NOMO-1 treated with DMSO at 0.1 percent for 48 hours (cell line): Measurements from ENCODE around the gene TRPM3.

Source experiments
- DNase-seq: peaks from one replicate; lab custom pipeline; 2025; ENCODE audit not compliant: unreplicated experiment; lab: John Stamatoyannopoulos, UW

Gene TRPM3

DNA sequence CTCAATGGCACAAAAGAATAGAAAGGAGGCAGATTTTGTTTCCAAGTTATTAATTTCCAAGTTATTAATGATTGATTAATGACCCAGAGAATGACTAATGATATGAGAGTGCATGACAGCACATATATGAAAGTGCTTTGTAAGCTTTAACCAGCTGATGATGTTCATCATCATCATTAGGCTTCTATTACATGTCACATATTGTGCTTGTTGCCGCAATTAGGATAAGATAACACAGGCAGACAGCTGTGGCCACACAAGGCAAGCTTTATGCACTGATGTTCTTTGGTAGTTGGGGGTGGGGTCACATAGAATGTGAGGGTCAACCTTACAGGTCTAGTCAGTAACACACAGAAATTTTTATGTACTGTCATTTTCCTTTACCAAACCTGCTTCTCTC, 219.7 kb downstream of the TRPM3 start:
- DNase-seq = no peak

DNA sequence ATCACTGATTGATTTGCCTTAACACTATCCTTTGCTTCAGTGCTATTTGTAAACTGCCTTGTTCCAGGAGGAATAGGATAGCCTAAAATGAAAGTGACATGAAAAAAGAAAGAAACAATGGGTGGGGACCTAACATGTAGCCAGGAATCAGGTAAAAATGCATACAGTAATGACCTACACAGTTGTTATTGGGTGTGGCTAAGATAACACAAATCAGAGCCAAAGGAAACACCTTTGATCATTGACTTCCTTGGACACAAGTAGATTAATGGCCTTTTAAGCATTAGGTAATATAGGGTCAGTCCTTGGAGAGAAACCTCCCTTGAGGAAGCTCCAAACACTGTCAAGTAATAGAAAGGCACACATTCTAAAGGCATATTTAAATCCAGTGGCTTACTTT, 220.4 kb downstream of the TRPM3 start:
- no peak for DNase-seq

DNA sequence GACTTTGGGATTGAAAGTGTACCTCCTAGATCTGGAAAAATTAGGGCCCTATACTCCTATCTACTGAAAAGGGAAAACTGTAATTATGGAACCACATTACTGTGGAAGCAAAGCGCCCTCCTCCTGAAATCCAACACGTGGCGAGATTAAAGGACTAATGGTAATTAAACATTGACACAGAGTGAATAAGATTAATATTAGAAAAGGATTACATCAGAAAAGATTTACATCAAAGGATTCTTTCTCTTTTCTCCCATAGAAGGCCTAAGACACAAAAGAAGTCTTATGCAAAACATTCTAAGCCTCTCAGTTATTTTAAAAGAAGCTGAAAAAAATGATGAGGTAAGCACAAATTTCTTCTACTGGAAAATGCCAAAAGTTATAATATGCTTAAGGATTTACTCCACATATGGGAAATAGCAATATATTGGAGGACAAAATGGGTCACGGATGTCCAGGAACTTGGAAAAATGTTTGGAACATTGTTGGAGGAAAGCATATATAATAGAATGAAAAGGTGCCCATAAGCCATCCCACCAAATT, 227.8 kb downstream of the TRPM3 start:
- DNase-seq = no peak

DNA sequence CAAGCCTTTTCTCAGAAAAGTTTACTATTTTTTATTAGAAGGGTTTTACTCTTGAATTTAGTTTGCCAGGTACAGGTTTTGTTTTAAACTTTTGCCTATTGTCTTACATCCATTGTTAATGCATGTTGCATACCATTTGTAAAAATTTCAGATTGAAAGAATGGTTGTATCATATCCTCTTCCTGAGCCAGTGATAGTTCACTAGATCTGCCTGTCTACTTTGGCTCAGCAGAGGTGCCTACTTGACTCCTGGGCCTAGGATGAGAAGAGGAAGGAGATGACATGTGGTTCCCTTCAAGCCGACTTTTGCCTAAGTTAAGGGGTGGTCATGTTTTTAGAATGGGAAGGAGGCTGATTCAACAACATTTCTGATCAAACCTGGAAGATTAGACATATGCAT, 232.9 kb downstream of the TRPM3 start:
- DNase-seq = no peak

DNA sequence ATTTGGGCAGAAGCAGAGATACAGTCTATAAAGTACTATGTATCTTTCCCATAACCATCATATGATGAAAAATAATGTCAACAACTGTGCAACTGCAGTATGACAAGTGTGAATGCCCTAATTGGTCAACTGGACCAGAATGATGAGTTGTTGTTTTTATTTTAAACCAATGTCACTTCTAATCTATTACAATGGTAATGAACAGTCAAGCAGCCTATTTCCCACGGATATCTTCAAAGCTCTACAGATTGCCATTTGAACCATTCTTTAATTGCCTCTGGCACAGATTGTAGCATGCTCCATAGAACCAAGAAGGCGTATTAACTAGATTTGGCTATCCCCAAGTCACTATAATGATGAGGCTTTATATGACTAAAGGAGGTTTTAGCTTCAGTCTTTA, 233.6 kb downstream of the TRPM3 start:
- no peak for DNase-seq

DNA sequence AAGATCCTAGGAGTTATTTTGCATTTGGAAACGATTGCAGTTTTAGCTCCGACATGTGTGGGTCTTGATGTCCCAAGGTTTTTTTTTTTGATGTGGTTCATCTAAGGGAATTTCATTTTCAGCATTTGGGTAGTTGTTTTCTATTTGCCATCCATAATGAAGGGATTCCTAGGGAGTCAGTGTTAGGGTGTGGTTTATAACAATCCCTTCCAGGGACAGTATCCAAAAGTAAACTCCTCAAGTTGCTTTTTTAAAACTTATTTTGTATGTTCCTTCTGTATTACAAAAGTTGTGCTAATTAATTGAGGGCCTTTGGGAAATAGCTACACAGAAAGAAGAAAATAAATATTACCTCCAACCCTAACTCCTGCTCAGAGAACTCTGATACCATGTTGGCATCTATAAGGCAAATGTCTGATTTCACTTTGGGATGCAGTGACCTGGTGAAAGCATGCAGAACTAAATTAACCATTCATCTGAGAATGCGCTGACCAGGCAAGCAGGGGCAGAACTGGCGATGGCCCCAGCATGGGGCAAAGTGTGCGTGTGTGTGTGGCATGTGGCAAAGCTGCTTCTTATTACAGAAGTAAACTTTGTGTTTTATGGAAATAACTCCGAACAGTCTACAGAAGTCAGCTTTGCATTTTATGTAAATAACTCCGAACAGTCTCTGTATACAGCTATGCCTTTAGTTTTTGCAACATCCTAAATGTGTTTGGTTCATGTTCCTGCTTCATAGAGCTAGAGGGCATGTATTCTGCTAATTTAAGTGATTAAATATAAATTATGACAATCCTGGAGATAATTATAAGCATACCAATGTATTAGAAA, 237.2 kb downstream of the TRPM3 start:
- no peak for DNase-seq

DNA sequence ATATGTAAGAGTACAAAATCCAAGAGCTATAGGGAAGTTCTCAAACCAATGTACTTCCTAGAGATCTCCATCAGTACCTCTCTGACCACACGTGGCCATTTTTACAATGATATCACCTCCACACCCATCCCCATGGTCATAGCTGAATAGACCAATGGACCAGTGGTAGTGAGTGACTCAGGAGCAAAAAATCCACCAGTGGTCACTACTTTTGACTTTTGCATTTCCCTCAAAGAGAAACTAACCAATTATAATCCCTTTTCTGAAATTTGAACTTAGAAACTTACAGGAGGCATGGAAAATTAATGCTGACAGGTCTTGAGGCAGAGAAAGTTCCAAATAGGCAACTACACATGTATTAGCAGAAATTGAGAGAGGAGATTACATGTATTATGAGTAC, 238.4 kb downstream of the TRPM3 start:
- no peak for DNase-seq

DNA sequence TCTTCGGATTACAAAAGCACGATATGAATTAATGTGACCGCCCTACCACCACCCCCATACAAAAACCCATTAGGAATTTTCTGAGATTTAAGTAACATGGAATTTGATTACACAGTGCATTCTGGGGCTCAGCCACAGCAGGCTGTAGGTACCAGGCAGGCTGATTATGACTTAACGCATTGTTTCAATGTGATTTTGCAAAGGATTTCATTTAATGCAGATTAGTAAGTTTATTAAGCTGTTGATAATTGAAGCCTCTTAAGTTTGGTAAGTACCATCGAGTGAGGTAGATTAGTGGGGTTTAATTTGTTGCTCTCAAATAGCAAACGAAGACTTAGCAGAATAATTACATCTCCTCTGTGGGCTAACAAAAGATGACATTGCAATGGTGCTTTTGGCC, 240.1 kb downstream of the TRPM3 start:
- DNase-seq = no peak

DNA sequence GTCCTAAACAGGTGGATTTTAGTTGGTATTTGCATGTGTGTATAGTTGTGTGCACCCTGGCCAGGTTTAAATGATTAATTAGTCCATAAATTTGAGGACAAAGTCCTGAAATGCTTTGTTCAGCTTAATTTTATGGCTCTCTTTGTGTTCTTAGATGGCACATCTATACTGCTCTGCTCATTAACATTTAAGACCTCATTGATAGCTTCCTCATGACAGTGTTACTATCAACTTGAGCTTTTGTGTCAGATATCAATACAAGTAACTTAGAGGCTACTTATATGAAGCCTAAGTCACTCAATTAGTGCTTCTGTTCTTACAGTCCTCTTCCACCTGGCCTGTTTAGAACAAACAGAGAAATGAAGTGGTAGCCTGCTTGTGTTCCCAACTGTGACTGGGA, 240.9 kb downstream of the TRPM3 start:
- DNase-seq = no peak

DNA sequence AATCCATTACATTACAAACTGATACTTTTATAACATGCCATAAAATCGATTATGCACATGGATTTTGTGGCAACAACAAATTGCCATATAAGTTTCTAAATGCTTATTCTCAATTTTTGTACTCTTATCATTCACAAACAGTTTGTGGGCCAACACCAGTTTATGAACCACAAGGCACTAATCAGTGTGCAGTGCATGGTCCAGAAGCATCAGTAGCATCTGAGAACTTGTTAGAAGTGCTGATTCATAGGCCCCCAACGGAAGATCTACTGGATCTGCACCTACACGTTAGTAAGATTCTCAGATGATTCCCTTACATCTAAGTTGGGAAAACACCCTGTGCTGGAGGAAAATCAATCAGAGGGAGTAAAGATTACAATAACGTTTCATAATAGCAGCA, 242.8 kb downstream of the TRPM3 start:
- no peak for DNase-seq

DNA sequence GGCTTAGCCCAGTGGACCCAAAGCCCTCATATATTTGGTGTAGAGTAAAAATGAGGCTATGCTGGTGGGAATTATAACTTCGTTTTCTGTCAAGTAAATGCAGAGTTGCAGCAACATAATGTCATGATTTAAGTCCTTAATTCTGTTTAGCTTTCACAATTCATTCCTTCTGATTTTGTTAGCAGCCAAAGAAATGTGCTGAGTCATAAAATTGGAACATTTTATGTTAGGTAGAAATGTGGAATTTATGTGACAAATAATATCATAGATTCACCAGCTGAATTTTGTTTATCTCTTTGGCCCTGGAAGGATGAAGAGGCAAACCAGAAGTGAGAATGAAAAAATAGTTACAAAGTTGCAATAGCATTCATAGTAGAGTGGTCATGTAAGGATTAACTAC, 247.0 kb downstream of the TRPM3 start:
- no peak for DNase-seq

DNA sequence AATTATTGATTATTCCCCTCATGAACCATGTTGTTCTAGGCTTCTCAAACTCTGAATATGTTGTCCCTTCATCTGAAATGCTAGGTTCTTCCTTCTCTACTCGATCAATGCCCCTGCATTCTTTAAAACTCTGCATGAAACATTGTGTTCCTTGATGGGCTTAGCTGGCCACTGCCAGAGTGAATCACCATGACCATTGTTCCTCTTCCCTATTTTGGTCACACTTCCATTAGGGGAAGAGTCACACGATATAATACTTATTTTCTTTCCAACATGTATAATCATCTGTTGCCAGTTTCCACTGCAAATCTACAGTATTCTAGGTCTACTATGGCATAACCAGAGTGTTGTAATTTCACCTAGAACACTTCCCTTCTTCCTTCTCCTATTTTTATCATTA, 247.9 kb downstream of the TRPM3 start:
- peak; percentile 0 for DNase-seq

DNA sequence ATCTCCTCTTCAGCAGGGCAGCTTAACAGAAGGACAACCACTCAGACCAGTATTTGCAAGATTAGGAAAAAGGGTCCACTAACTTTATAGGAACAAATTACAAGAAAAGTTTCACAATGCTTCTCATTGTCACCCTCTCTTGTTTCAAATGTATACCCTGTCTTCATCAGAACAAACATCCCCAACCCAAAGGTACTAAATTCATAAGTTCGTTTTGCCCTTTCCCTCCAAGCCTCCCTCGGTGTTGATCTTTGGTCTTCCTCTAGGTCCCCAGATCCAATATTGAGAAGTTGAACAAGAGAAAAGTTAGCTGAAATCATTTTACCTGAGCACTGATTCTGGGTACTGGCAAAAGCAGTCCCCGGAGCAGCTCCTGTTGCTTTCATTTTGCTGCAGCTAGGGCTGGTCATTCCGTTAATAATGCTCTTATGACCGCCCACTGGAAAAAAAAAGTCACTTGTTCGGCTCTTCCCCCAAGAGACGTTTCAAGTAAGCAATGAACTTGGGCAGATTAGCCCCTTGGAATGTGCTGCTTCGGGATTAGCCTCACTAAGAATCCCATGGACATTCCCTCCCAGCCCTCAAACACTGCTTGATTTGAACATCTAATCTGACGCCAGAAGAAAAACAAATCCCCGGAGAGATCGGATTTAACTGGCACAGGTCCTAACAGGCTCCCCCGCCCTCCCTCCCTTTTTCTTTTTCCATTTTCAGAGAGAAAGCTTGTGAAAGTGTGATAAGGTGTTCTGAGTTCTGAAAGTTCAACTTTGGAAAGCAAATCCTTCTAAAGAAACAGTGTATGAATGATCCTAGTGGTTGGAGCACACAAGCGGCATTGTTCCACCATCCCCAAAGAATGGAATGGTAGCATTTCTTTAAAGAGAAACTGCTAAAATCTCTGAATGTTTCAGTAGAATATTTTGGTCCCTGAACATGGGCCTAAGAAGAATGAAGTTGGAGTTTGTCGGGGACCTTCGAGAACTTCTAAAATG, 252.5 kb downstream of the TRPM3 start:
- no peak for DNase-seq

DNA sequence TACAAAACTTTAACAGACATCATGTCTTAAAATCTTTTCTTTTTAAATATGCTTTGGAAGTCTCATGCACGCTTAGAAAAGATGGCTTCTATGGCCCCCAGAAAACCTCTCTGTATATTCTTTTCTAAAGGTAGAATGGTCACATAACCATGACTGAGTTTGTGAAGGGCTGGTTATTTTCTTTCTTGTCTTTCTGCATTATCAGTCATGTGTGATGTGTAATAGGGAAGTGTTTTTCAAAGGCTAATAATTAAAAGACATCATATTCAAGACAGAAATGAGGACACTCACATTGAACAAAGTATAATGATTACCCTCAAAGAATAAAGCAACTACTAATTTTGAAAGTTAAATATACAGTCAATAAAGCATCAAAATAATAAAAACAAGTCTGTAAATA, 253.4 kb downstream of the TRPM3 start:
- DNase-seq = no peak

DNA sequence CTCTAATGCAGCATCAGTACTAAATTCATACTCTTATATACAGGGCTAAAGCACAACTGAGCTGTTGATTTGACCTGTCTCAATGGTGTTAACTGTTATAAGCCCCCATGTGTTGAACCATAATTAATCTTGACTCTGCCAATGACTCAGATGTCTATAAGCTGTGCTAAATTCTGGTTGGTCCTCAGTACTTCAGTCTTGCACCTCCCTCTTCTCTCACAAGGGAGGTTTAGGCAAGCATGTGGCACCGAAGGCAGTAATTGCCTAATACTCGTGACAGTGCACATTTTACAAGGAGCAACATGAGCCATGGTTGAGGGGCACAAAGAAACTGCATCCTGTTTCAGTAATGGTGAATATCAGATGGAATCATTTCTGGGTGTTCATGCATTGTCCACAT, 255.9 kb downstream of the TRPM3 start:
- DNase-seq = peak; percentile 14

DNA sequence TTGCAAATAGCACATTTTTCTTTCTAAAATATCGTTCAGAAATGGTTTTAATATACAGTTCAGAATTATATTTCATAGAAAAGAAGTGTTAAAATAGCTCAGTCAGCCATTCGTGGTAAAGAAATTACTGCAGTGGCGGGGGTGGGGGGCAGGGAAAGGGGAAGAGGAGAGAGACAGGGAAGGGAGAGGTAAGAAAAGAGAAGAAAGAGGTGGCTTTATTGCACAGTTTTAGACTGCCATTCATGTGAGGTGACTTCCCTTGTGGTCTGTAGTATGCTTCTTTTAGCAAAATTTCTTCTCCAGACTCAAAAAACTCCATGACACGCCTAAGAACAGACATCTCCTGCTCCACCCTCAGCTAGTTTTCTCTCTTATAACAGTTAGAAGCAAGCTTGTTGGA, 259.6 kb downstream of the TRPM3 start:
- DNase-seq = peak; percentile 25

DNA sequence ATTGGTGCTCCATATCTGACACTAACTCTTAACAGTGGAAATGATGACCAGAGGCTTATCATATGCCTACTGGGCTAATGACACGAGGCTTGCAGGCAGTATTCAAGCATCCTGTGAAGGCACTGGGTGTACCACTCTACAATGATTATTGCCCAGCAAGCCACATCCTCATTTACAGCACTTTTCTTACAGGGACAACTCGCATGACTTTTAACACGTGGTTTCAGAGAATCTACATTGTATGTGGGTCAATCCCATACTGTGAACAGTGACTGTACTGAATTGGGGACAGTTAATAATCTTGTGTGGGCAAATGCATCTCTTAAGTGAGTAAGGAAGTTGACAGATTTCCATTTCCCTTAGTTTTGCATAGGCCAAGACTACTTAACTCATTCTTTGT, 260.0 kb downstream of the TRPM3 start:
- DNase-seq = peak; percentile 1

DNA sequence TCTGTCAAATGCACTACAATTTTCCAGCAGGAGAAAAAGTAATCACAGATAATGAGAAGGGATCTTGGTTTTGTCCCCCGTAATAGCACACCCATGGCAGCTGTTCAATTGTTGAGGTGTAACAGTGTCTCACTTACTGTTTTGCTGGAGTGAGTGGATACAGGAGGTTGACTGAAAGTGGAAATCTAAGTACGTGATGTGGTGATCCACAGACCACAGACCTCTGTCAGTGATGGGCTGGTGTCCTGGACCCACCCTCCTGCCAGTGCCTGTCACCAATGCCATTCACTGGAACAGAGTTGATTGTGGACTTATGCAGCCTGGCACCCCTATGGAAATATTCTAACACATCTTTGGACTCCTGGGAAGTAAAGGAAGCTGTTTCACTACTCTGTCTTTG, 261.7 kb downstream of the TRPM3 start:
- no peak for DNase-seq

DNA sequence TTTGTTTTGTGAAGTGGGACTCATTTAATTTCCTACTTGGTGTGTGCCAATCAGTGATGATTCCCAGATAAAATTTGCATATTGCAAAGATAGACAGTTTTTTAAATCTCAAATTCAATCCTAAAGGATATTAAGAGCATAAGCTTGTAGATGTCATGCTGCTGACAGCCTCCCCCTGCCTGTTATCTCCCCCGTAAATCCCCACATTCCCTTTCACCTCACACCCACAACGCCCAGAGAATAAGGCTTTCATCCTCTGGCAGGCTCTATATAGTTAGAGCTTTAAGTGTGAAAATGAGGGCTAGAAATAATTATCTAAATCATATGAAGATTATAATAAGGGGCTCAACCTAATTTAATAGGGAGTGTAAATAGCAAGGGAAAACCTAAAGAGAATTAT, 265.0 kb downstream of the TRPM3 start:
- DNase-seq = no peak

DNA sequence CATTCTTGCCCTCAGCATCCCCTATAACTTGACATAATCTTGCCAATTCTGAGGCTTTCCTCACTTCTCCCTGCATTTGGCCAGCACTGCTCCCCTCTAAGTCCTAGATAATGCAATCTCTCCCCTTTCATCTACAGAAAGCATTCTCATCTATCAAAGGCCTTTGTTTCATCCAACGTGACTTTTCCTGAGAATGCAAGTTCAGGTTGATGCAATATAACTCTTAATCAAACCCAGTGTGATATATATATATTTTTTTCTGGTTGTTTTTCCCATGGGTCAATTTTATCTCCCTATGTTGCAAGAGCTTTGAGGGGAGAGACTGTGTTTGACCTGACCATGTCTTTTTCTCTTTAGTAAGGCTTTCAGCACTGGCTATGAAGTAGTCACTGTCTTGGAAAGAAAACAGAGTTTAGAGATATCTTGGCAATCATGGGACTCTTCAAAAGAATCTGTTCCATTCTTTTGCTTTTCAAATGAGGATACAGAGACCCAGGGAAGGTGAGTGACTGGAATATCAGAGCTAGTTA, 268.6 kb downstream of the TRPM3 start:
- DNase-seq = no peak

DNA sequence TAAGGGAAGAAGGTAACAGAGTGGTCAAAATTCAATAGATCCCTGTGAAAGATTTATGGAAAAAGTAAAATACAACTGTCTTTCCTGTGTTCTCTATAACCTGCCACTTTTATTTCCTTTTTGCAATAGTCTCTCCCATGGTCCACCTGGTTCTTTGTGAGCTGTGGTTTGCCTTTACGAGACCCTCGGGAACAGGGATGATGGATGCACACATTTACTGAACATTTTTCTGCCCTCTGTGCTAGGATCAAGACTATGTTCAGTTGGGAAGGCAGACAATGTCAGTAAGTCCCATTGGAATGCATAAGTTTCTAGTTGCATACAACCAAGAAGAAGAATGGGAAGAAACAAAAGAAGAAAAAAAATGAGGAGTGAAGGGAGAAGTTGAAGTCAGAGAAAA, 281.2 kb downstream of the TRPM3 start:
- no peak for DNase-seq

DNA sequence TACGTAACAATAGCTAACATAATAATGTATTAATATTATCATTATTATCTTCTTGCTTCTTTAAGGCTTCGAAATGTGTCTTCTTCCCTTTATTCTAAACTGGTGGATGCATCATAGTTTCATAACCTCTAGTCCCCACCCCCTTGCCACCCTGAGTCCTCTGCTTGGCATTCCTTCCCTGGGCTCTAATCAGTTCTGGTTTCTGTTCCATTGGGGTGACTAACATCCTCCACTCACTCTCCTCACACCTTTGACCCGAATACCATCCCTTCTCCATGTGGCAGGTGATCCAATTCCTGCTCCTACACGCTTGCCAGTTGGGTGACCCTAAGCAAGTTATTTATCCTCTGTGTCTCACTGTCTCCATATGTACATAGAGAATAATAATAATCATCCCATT, 286.1 kb downstream of the TRPM3 start:
- DNase-seq = no peak
